Effector memory CD8-positive, alpha-beta T cell (primary cell): ENCODE data around the gene MED31.
"Not testable (repeated sequence)": the region's sequence is repeated elsewhere in the genome, so short reads cannot be mapped to it uniquely, and the experiment has no call there.

Experiments used
- ATAC-seq: fragments of 150-1000 bp; cut with Tn5 transposase; replicated peaks from 2 replicates; pipeline ENCODE4 v1.10.0; 2021; ENCODE audit warnings: mild to moderate bottlenecking, moderate library complexity
- DNase-seq, 3 experiments: peaks; one replicate each; pipeline ENCODE4 v3.0.0; 2021
- H3K27ac Mint-ChIP-seq, 2 donors: one replicate each; pipeline ENCODE4 v1.8.0; 2022; ENCODE audit warnings: mild to moderate bottlenecking in 2 of 2, mixed read lengths in 2 of 2, moderate library complexity in 2 of 2
- H3K27me3 Mint-ChIP-seq, 2 donors: one replicate each; pipeline ENCODE4 v1.8.0; 2022; ENCODE audit warnings: mixed read lengths in 2 of 2
- H3K36me3 Mint-ChIP-seq: one replicate; pipeline ENCODE4 v1.8.0; 2022; ENCODE audit warnings: mild to moderate bottlenecking, moderate library complexity, mixed read lengths; ENCODE audit not compliant: insufficient read depth
- H3K4me1 Mint-ChIP-seq, 2 donors: one replicate each; pipeline ENCODE4 v1.8.0; 2022; ENCODE audit warnings: low read depth in 2 of 2, mixed read lengths in 2 of 2
- H3K4me3 Mint-ChIP-seq, 2 donors: one replicate each; pipeline ENCODE4 v1.8.0; 2022; ENCODE audit warnings: mild to moderate bottlenecking in 2 of 2, mixed read lengths in 2 of 2, moderate library complexity in 2 of 2
- H3K9me3 Mint-ChIP-seq, 2 donors: one replicate each; pipeline ENCODE4 v1.8.0; 2022; ENCODE audit warnings: mixed read lengths in 2 of 2

The MED31 gene

DNA sequence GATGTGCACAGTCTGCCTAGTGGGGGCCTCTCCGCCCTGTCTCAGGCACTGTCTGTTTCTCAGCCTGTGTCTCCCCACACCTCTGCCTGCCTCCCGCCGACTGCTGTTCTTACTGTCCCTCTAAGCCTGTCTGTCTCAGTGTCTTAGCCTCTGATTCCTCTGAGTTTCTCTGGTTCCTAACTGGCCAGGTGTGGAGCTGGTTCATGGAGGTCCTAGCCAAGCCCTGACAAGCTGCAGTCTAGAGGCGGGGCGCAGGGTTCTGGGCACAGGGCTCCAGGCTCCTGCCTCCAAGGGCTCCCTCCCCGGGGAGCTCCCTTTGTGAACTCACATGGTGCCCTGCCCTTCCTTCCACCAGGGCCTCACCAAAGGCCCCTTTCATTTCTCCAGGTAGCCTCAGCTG is 19.6 kb upstream of the MED31 start:
- Mint-ChIP-seq H3K27me3 (no peaks in the 10 kb centered on the region), H3K27ac (no peak overlapping the region), H3K4me1 (peaks cover 3 to 7% of the 10 kb centered on the region in 2 donors), H3K4me3 (no peak overlapping the region), H3K9me3 (no peaks in the 10 kb centered on the region), H3K36me3 (no peaks in the 10 kb centered on the region)
- ATAC-seq (no peak), DNase-seq (no peak)

DNA sequence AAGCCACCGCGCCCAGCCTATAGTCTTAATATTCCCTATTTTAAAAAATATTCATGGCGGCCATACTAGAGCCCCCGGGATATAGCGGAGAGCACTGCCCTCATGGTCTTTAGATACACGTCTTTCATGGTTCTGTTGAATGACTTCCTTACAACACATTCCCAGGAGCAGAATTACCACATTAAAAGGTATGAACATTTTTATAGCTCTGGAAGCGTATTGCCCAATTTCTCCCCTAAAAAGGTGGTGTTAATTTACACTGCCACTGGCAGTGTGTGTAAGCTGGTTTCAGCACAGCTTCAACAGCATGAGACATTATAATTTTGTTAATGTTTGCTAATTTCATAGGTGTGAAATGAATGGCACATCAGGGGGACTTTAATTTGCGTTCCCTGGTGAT is 19.2 kb upstream of the MED31 start:
- Mint-ChIP-seq H3K36me3 (no peaks in the 10 kb centered on the region), H3K4me3 (no peak overlapping the region), H3K27ac (no peak overlapping the region), H3K4me1 (peaks cover 3 to 7% of the 10 kb centered on the region in 2 donors), H3K9me3 (no peaks in the 10 kb centered on the region), H3K27me3 (no peaks in the 10 kb centered on the region)
- DNase-seq (no peak), ATAC-seq (no peak)

- ATAC-seq = peak; percentile 32
- no peaks in the 10 kb centered on the region for H3K36me3 Mint-ChIP-seq
- DNase-seq = no peak
- H3K4me3 Mint-ChIP-seq = no peak overlapping the region
- H3K4me1 Mint-ChIP-seq = peaks cover 3 to 7% of the 10 kb centered on the region in 2 donors
- H3K27ac Mint-ChIP-seq = no peak overlapping the region
- H3K9me3 Mint-ChIP-seq = no peaks in the 10 kb centered on the region
- no peaks in the 10 kb centered on the region for H3K27me3 Mint-ChIP-seq
Measured at GRCh38 chr17:6669479-6670212, 18.2 kb upstream of the MED31 start.

GRCh38 chr17:6668727-6669425 is 17.5 kb upstream of the MED31 start:
- Mint-ChIP-seq H3K27ac (no peak overlapping the region), H3K4me3 (no peak overlapping the region), H3K4me1 (peaks cover 3 to 7% of the 10 kb centered on the region in 2 donors), H3K9me3 (no peaks in the 10 kb centered on the region), H3K36me3 (no peaks in the 10 kb centered on the region), H3K27me3 (no peaks in the 10 kb centered on the region)
- DNase-seq (no peak), ATAC-seq (no peak)

DNA sequence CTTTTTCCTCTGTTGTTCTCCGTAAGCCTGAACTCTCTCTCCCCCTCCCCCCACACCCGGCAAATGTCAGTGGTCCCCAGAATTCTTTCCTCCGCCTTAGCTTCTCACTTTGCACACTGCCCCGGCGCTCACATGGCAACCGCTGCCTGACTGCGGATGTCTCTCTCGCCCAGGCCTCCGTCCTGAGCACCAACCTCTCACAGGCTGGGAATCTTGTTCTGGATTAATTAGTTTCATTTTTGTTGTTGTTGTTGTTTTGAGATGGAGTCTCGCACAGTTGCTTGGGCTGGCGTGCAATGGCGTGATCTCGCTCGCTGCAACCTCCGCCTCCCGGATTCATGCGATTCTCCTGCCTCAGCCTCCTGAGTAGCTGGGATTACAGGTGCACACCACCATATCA is 16.8 kb upstream of the MED31 start:
- ATAC-seq (no peak), DNase-seq (no peak)
- Mint-ChIP-seq H3K27ac (no peak overlapping the region), H3K4me1 (peaks cover 3 to 7% of the 10 kb centered on the region in 2 donors), H3K9me3 (no peaks in the 10 kb centered on the region), H3K4me3 (no peak overlapping the region), H3K27me3 (no peaks in the 10 kb centered on the region), H3K36me3 (no peaks in the 10 kb centered on the region)

DNA sequence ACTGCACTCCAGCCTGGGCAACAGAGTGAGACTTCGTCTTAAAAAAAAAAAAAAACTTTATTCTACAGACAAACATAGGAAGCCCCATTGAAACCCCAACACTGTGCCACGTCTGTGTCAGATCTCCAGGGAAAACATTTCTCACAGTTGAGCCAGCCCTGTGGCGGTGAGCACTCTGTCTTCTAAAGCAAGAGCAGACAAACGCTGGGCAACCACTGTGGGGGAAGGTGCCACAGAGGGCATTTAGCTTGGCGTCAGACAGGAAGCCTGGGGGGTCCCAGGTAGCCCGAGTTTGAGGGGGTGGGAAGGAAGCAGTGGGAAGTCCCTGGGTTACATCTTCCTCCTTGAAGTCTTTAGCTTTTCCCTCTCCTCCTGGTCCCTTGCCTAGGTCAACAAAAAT is 16.1 kb upstream of the MED31 start:
- Mint-ChIP-seq H3K36me3 (no peaks in the 10 kb centered on the region), H3K4me3 (no peak overlapping the region), H3K27me3 (no peaks in the 10 kb centered on the region), H3K4me1 (peaks cover 3 to 7% of the 10 kb centered on the region in 2 donors), H3K27ac (no peak overlapping the region), H3K9me3 (no peaks in the 10 kb centered on the region)
- DNase-seq = no peak
- no peak for ATAC-seq

DNA sequence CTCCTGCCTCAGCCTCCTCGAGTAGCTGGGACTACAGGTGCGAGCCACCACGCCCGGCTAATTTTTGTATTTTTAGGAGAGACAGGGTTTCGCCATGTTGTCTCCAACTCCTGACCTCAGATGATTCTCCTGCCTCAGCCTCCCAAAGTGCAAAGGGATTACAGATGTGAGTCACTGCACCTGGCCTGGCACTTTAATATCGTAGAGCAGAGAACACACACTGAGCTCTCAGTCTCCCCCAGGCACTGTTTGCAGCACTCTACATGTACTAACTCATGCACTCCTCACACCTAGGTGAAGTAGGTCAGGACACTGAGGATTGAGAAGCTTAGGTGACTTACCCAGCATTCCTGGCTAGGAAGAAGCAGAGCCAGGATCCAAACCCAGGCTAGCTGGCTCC is 15.2 kb upstream of the MED31 start:
- Mint-ChIP-seq H3K9me3 (no peaks in the 10 kb centered on the region), H3K4me3 (no peak overlapping the region), H3K36me3 (no peaks in the 10 kb centered on the region), H3K4me1 (peaks cover 3 to 7% of the 10 kb centered on the region in 2 donors), H3K27ac (no peak overlapping the region), H3K27me3 (no peaks in the 10 kb centered on the region)
- ATAC-seq (no peak), DNase-seq (no peak)

GRCh38 chr17:6666077-6666521 is 14.7 kb upstream of the MED31 start:
- no peak overlapping the region for H3K27ac Mint-ChIP-seq
- H3K4me3 Mint-ChIP-seq = no peak overlapping the region
- no peaks in the 10 kb centered on the region for H3K36me3 Mint-ChIP-seq
- H3K9me3 Mint-ChIP-seq = no peaks in the 10 kb centered on the region
- no peaks in the 10 kb centered on the region for H3K27me3 Mint-ChIP-seq
- peak; percentile 25 to 30 (median 27) for DNase-seq
- ATAC-seq = peak; percentile 74
- H3K4me1 Mint-ChIP-seq = peaks cover 3 to 9% of the 10 kb centered on the region in 2 donors

DNA sequence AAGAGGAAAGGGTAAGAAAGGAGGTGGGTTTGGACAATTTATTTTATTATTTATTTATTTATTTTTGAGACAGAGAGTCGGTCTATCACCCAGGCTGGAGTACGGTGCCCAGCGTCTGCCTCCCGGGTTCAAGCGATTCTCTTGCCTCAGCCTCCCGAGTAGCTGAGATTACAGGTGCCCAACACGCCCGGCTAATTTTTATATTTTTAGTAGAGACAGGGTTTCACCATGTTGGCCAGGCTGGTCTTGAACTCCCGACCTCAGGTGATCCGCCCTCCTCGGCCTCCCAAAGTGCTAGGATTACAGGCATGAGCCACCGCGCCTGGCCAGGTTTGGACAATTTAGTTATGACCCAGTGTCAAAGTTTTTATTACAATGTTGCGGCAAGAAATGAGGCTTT is 11.8 kb upstream of the MED31 start:
- H3K4me1 Mint-ChIP-seq = peaks cover 11 to 15% of the 10 kb centered on the region in 2 donors
- not testable (repeated sequence) for H3K4me3 Mint-ChIP-seq, H3K36me3 Mint-ChIP-seq, H3K9me3 Mint-ChIP-seq, ATAC-seq, H3K27ac Mint-ChIP-seq, DNase-seq
- H3K27me3 Mint-ChIP-seq = peaks cover 0 to 13% of the 10 kb centered on the region in 2 donors

DNA sequence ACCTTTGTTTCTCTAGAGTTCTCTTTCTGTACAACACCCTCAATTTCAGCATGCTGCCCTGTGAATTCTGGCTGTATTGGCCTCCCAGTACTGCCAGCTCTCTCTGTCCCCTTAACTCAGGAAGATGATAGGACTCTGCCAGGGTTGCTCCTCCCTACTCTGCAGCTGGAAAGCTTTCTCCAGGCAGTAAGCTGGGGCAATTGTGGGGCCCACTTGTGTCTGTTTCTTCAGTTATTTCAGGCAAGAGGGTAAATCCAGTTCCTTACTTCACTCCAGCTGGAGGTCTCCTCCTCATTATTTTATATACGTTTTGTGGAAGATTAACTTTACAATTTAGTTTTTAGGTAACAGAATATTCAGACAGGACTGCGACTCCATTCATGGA is 10.1 kb upstream of the MED31 start:
- Mint-ChIP-seq H3K9me3 (no peaks in the 10 kb centered on the region), H3K4me3 (no peak overlapping the region), H3K27me3 (peaks cover 0 to 13% of the 10 kb centered on the region in 2 donors), H3K27ac (no peak overlapping the region), H3K36me3 (peaks cover 4% of the 10 kb centered on the region), H3K4me1 (peaks cover 21 to 24% of the 10 kb centered on the region in 2 donors)
- DNase-seq (no peak), ATAC-seq (no peak)

- DNase-seq = no peak
- H3K4me1 Mint-ChIP-seq = peaks cover 20 to 21% of the 10 kb centered on the region in 2 donors
- peaks cover 4% of the 10 kb centered on the region for H3K36me3 Mint-ChIP-seq
- peaks cover 0 to 13% of the 10 kb centered on the region in 2 donors for H3K27me3 Mint-ChIP-seq
- ATAC-seq = no peak
- H3K27ac Mint-ChIP-seq = peak overlapping the region; percentile 2 to 5
- H3K4me3 Mint-ChIP-seq = peak overlapping the region in 1 of 2 donors; percentile 3
- H3K9me3 Mint-ChIP-seq = no peaks in the 10 kb centered on the region
Measured at GRCh38 chr17:6660805-6661463, 9.5 kb upstream of the MED31 start.

- Mint-ChIP-seq H3K9me3 (no peaks in the 10 kb centered on the region), H3K27me3 (peaks cover 0 to 13% of the 10 kb centered on the region in 2 donors), H3K27ac (no peak overlapping the region), H3K4me3 (no peak overlapping the region), H3K36me3 (peaks cover 4% of the 10 kb centered on the region), H3K4me1 (peaks cover 20 to 21% of the 10 kb centered on the region in 2 donors)
- no peak for ATAC-seq
- no peak for DNase-seq
Measured at GRCh38 chr17:6660101-6660500, 8.7 kb upstream of the MED31 start.

- Mint-ChIP-seq H3K4me3 (peak overlapping the region in 1 of 2 donors; percentile 5), H3K27ac (peak overlapping the region in 1 of 2 donors; percentile 52), H3K27me3 (peaks cover 0 to 13% of the 10 kb centered on the region in 2 donors), H3K4me1 (peaks cover 23 to 25% of the 10 kb centered on the region in 2 donors)
- H3K9me3 Mint-ChIP-seq, DNase-seq, H3K36me3 Mint-ChIP-seq, ATAC-seq: not testable (repeated sequence)
Measured at GRCh38 chr17:6658411-6658810, 7.0 kb upstream of the MED31 start.
